GM19372 (cell line): ENCODE measurements around the gene BROX.
"Not testable (repeated sequence)": the region's sequence is repeated elsewhere in the genome, so short reads cannot be mapped to it uniquely, and the experiment has no call there.

ENCODE experiments used
- ATAC-seq: cut with Tn5 transposase; IDR thresholded peaks from one replicate; pipeline ENCODE4 v1.9.1; 2021; ENCODE audit warnings: mild to moderate bottlenecking, low read depth, moderate library complexity; ENCODE audit not compliant: unreplicated experiment

BROX gene

DNA sequence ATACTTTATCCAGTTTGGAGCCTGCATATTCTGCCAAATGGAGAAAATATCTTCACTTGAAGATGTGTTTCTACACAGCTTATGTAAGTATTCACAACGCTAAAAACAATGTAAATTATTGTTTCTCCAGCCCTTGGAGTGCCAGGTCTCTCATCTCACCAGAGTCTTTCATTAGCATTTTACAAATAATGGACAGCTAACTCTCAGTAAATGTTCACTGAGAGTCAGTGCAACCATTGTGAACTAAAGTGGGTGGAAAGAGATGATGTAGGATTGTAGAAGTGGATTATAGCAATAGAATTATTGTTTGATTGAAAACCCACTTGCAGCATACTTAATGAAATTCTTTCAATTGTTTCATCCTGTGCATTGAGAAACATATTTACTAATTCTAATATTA, 16.4 kb downstream of the BROX start:
- no peak for ATAC-seq

DNA sequence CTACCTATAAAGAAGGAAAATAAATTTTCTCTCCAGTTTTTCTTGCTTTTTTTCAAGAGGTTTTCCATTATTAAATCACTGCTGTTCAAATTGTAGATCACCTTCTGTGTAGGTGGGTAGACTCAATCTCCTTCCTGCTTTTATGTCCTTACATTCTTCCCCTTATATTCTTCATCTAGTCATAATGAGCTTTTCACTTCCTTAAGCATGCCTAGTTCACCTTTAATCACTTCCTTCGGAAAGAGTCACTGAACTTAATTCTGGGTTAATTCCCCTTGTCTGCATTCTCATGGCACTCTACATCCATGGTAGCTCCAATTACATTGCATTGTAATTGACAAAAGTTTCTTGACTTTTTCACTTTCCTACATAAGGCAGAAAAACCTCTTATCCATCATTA, 18.5 kb downstream of the BROX start:
- no peak for ATAC-seq

DNA sequence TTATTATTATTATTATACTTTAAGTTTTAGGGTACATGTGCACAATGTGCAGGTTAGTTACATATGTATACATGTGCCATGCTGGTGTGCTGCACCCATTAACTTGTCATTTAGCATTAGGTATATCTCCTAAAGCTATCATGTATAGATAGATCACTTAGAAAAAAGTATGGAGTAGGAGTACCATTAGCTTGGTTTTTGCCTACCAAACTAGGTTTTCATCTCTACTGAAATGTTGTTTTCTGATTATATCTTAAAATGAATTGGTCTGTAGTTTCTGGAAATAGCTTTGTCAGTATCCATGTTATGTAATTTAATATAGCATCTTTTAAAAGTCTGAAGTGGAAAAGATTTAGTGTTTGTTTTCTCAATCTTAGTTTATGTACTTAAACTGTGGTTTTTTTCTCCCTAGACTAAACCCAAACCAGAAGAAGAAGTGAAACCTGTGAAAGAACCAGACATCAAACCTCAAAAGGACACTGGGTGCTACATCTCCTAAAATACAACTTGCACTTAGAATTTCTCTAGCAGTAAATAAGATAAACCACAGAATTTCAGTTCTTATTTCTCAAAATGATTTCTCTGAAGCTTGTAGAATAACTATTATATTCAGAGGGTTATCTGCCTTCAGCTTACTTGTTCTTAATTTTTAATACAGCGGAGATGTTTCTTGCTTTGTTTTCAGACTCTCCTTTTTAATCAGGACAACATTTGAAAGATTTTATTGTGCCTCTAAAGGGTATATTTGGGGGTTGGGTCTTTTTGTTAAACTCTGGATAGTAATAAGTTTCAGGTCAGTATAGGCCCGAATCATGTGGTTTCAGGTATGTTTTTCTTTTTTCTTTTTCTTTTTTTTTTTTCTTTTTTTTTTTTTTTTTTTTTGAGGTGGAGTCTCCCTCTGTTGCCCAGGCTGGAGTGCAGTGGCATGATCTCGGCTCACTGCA, 20.1 kb downstream of the BROX start:
- ATAC-seq = peak; percentile 98

DNA sequence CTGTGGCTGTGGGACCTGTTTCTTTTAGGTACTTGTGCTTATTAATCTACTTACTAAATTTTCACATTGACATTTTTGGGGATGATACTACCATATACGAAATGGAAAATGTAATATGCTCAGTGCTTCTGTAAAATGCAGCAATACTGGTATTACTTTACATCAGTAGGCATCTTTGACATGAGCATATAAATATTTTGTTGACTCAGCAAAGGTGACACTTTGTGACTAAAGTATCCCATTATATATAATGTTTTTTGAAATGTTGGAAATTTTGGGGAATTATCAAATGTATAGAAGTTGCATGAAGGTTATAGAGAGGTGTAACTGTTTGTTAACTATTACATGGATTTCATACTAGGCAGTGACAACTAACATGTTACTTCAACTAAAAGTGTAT, 22.4 kb downstream of the BROX start:
- ATAC-seq = no peak

DNA sequence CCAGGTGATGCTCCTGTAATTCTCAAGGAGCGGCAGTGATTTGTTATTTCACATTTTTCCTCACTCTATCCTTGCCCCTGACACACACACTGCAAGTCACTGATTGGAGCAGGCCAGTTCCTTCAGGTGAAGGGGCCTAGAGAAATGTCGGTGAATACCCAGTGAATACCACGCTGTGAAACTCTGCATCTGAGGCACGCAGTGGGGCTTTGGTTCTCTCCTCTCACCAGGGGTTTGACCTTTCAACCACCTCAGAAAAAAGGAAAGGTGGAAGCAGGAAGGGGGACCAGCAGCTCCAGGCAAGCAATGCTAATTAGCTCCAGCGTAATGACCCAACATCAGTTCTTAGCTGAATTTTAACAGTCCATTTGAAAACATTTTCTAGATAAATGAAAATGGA, 24.1 kb downstream of the BROX start:
- no peak for ATAC-seq

DNA sequence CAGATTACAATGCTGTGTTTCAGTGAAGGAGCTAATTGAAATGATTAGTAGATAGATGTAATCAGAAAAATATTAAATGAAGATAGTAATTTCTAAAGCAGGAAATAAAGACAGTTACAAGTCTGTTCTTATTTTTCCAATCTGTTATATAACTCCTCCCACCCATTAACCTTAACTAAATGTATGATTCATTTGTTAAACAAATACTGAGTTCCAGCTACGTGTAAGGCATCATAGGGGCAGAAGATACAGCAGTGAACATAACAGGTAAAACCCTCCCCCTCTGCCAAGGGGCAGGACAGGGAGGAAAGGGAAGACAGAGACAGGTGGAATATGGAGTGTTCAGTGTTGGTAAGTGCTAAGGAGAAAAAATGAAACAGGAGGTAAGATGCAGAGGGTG, 24.6 kb downstream of the BROX start, which contains the start of gene FAM177B:
Gene FAM177B, plus strand, starts transcription at position 231 of the 400 bp plus-strand sequence. CDS start 9,344 bp downstream, outside the sequence.
- ATAC-seq = no peak

DNA sequence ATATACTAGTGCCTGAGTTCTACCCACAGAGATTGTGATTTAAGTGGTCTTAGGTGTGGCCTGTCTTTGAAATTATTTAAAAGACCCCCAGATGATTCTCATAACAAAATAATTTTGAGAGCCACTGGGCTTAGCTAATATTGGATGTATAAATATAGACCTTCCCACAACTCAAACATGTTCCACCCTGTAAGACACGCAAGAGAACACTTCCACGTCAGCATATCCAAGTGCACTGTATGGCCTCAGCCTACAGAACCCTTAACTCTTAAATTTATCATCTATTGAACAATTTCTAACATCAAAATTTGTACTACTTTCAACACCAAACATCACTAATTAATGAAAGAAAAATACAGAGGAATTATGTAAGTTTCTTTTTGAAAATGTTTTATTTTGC, 27.1 kb downstream of the BROX start:
- no peak for ATAC-seq

DNA sequence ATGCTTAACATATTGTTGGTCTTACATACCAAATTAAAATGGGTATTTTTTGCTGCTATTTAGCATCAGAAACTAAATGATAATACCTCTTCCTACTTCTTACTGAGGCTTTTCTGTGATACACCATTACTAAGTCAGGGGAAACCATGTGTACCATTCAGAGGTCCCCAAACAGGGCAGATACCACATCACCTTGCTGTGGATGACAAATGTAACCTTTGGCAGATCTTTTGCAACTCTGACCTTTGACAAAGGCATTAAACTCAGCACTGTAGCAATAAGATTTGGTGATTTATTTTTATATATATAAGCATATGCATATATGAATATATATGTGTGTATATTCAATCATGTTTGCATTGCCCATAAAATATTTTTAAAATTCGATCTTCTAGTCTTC, 27.6 kb downstream of the BROX start:
- ATAC-seq = no peak

DNA sequence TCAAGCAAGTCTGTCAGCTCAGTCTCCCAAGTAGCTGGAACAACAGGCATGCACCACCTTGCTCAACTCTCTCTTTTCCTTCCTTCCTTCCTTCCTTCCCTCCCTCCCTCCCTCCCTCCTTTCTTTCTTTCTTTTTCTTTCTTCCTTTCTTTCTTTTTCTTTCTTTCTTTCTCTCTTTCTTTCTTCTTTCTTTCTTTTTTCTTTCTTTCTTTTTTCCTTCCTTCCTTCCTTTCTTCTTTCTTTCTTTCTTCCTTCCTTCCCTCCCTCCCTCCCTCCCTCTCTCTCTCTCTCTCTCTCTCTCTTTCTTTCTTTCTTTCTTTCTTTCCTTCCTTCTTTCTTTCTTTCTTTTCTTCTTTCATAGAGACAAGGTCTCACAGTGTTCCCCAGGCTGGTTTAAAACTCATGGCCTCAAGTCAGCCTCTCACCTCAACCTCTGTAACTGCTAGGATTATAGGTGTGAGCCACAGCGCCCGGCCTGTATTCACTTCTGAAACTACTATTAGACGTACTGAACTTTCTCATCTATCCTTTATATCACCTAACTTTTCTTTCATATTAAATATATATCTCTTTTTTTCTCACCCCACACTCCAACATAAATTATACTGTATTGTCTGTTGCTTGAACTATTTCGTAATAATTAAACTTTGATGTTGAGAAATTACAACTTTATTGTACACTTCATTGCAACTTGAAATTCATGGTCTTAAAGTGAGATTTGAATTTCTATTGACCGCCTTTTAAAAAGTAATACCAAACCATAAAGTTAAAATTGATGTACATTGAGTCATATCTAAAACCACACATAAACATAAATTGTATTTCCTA, 29.5 kb downstream of the BROX start:
- not testable (repeated sequence) for ATAC-seq

DNA sequence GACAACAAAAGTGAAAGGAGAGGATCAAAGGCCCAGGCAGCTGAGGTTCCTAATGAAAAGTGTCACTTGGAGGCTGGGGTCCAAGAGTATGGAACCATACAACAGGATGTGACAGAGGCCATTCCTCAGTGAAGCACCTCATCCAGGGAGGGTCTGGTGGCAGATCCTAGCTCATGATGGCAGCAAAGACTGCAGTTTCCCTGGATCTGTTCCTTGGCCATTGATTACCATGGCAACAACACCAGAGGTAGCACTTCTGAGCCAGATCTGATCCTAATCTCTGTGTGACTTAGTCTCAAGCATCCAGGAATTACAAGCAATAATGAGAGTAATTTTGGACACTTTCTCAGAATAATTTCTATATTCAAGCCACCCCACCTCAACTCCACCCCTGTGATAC, 37.6 kb downstream of the BROX start:
- ATAC-seq = no peak

DNA sequence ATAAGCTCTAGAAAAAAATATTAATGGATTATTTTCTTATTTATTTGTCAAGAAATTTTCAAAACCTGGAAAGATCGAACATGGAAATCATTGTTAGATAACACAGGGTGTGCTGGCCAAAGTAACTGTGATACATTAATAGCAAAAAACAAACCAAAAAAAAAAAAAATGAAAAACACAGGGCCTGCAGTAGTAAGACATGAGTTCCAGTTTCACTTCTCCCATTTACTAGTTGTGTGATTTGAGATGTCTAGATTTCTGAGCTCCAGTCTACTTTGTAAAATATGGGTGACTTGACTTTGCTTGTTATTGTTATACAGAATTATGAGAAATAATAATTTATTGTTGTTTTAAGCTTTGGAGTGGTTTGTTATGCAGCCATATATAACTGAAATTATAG, 38.3 kb downstream of the BROX start:
- no peak for ATAC-seq

DNA sequence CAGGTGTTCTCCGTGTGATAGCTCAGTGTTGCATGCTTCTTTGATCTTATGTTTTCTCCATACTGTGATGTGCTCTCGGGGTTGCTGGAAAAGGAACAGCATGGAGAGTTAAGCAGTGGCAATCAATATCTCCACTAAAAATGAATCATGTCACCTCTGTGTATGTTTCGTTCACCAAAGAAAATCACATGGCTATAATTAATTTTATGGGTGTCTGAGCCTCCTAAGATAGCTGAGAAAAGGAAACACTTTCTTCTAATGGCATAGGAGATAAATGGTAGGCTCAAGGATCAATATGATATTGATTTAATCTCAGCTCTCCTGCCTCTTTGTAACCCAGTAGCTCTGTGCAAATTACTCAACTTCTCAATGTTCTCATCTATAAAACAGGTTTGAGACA, 38.9 kb downstream of the BROX start:
- ATAC-seq = no peak

DNA sequence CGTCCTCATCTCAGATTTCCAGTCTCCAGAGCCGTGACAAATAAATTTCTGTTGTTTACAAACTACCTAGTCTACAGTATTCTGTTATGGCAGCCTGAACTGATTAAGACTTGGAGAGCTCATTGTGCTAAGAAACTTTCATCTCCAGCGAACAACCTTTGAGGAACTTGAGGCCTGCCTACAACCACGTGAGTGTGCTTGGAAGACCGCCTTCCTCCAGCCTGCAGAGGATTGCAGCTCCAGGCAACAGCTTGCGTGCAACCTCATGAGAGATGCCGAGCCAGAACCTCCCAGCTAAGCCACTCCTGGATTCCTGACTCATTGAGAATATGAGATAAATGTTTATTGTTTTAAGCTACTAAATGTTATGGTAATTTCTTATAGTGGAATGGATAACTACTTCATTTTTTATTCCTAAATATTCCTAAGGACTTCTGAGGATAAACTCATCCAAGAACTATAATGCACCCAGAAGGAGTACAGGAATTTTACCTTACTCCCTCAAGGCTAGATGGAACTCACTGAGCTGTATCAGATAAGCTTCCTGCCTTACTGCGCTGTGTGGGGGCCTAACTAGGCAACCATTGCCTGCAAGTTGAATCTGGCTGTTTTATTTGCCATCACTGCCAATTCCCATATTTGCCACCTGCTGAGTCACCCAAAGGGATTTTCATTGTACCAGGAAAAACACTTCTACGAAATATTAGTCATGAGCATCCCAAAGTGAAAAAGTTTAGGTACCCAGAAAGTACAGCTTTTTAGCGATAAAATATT, 42.2 kb downstream of the BROX start:
- no peak for ATAC-seq

DNA sequence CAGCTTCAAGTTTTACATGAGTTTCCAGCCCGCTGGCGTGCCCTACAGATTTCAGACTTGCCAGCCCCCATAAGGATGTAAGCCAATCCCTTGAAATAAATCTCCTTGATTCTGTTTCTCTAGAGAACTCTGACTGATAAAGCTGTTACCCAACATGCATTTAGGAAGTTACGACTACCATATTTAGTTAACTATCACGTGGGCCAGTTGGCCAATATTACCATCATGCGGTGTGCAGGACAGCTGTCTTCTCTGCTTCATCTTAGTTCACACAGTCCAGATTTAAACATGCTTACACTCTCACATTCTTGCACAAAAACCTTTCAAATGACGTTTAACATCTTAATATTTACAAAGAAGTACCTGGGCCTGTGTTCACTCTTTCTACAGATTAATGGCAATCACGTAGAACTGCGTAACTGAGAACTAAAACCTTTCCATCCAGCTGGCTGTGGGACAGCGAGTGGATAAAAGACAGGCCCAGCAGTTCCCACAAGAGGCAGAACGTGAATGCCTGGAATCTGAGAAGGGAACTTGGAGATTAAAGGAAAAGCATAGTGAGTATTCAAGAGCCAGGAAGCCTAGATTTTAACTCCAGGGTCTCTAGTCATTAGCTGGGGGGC, 45.4 kb downstream of the BROX start:
- ATAC-seq = no peak

DNA sequence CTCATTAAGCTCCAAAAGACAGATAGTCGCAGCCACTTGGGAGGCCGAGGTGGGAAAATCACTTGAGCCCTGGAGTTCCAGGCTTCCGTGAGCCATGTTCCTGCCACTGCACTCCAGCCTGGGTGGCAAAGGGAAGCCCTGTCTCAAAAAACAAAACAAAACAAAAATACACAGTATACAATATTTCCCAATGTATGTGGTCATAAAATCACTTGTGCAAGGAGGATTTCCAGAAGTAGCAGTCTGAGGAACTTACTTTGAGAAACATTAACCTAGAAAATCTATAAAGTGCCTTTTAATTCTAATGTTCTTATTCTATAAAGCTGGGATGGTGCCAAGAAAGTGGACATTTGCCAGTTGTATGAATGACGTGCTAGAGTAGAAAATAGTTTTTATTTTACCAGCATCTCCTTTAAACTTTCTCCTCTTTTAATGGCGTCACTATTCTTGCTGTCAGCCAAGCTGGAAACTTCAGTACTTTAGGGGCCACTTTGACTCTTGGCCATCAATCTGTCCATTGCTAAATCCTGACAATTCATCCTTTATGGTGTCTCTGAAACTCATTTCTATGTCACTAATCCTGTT, 47.2 kb downstream of the BROX start:
- no peak for ATAC-seq

DNA sequence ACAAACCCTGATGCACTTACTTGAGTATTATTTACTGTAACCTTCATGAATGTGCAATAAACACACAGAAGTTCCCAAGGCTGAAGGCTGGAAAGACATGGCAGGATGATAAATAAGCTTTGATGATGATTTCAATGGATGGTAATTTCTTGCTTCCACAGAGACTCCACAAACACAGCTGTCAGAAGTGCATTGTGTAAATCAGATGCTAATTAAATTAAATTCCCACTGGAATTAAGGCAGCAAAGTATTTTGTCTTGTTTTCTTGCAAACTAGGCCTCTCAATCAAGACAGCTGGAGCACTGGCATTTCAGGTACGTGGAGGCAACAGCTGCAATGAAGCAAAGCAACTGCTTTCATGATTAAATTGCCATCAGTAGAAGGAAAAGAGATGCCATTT, 48.7 kb downstream of the BROX start:
- no peak for ATAC-seq

DNA sequence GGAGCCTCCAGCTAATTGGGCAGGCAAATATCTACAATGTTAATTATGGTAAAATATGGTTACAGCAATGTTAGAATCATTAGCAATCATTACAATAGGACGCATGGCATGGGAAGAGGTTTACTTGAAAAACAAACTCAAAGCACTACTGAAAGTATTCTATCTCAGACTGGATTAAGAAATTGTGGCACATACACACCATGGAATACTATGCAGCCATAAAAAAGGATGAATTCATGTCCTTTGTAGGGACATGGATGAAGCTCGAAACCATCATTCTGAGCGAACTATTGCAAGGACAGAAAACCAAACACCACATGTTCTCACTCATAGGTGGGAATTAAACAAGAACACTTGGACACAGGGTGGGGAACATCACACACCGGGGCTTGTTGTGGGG, 49.8 kb downstream of the BROX start:
- not testable (repeated sequence) for ATAC-seq

DNA sequence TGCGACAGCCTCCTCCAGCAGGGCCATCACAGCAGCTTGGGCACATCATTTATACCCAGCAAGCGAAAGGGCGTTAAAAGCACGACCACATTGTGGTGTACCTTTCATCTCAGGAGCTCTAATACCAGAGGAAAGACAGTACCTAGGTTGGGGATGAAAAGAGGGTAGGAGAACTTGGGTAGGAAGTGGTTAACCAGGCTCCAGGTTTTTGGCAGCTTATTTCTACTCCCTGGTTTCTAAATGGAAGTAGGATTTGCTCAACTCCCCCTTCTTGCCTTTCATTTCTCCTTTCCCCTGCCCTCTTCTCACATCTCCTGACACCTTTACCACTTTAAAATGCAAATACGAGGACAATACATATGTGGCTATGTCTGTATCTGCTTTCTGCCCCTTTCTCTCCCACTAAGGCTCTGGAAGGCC, 54.8 kb downstream of the BROX start:
- ATAC-seq = no peak

DNA sequence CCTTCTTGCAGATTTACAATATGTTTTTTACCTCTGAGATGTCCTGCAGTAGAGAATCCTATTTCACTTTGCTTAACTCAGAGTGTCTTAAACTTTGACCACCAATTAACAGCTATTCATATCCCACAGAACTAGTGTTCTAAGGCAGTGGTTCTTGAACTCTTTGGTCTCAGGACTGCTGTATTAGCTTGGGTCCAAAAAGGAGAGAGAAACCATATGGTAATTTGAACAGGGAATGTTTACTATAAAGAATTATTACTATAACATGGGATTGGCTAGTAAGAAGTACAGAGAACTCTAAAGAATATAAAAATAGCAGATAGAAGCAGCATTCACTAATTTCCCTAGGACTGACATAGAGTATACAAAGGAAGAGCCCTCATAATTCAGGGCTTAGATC, 56.2 kb downstream of the BROX start:
- no peak for ATAC-seq

DNA sequence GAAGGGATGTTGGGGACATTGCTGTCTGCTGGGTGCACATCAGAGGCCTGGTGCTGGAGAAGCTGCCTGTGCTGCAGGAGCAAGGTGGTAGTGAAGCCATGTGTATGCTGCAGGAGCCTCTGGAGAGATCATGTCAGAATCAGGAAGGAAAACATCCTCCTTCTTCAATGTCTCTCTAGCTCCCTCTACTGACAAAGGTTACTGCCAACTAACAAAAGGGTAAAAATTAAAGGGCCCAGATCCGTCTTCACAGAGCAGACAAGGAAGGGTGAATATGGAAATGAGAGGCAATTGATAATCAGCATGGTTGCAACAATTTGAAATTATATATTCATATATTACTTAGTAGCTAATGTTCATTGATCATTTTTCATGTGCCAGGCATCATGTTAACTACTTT, 56.8 kb downstream of the BROX start:
- no peak for ATAC-seq
